H1 (cell line): ENCODE data around the gene TMOD4. TPM values are rescaled to one million over a fixed set of nuclear protein-coding genes. Genes with fewer than 3 reads are reported as not detected.

Source experiments
- CTCF ChIA-PET: fragments of 300-600 bp; sonication (Branson Sonifier 250); formaldehyde crosslinking; loops from one replicate; lab custom pipeline; 2021; ENCODE audit not compliant: partially characterized antibody; lab: Charles Lee
- POLR2A ChIA-PET: fragments of 300-600 bp; sonication (Branson Sonifier 250); formaldehyde crosslinking; loops from one replicate; lab custom pipeline; 2021; ENCODE audit warnings: inconsistent platforms; ENCODE audit not compliant: partially characterized antibody; lab: Charles Lee
- DNase-seq, 2 experiments: peaks; one replicate each; pipeline versions ENCODE4 v3.0.0 to v3.0.0-alpha.2; 2010 to 2022; ENCODE audit warnings: low spot score in 2 of 2, low read depth in 1 of 2, mixed read lengths in 1 of 2
- FAIRE-seq: peaks from 2 replicates; lab custom pipeline; 2011; peaks lifted over from hg19 to GRCh38; lab: Jason Lieb, UNC
- H2AFZ ChIP-seq: 2 replicates; pipeline ENCODE4 v1.8.1; 2012; ENCODE audit warnings: low read length, inconsistent platforms
- H2AK5ac ChIP-seq: 2 replicates; pipeline ENCODE4 v1.6.1; 2013; ENCODE audit warnings: low read depth, low read length
- H2BK120ac ChIP-seq: replicated peaks from 2 replicates; pipeline ENCODE3; 2013; ENCODE audit warnings: low read depth, low read length, inconsistent platforms
- H2BK12ac ChIP-seq: 2 replicates; pipeline ENCODE4 v1.6.1; 2013; ENCODE audit warnings: low read depth, low read length
- H2BK15ac ChIP-seq: 2 replicates; pipeline ENCODE4 v1.6.1; 2013; ENCODE audit warnings: low read length
- H2BK20ac ChIP-seq: 2 replicates; pipeline ENCODE4 v1.6.1; 2013; ENCODE audit warnings: low read length
- H2BK5ac ChIP-seq: 2 replicates; pipeline ENCODE4 v1.6.1; 2013; ENCODE audit warnings: low read depth, low read length
- H3K14ac ChIP-seq: 2 replicates; pipeline ENCODE4 v1.6.1; 2013; ENCODE audit warnings: inconsistent platforms; ENCODE audit not compliant: insufficient read length
- H3K18ac ChIP-seq: 2 replicates; pipeline ENCODE4 v1.6.1; 2013; ENCODE audit warnings: low read length; ENCODE audit errors: extremely low read depth
- H3K23ac ChIP-seq: 2 replicates; pipeline ENCODE4 v1.6.1; 2013; ENCODE audit warnings: inconsistent platforms; ENCODE audit not compliant: insufficient read length
- H3K23me2 ChIP-seq: 2 replicates; pipeline ENCODE4 v1.6.1; 2013; ENCODE audit warnings: low read depth, low read length
- H3K27ac ChIP-seq: 2 replicates; pipeline ENCODE4 v1.6.1; 2011; ENCODE audit warnings: low read depth, low read length, inconsistent platforms
- H3K27me3 ChIP-seq, 4 experiments: replicated peaks in 1 of 4; 1 replicate in 1 of 4; 2 replicates in 3 of 4; pipeline versions ENCODE4 v1.6.1 to v1.8.1; 2011 to 2013; ENCODE audit warnings: low read length in 3 of 4, mild to moderate bottlenecking in 3 of 4, inconsistent platforms in 2 of 4, mixed read lengths in 2 of 4, moderate library complexity in 1 of 4; ENCODE audit not compliant: control insufficient read depth in 3 of 4, insufficient read depth in 3 of 4; ENCODE audit errors: extremely low read depth in 1 of 4
- H3K36me3 ChIP-seq, 4 experiments: 2 replicates each; pipeline versions ENCODE4 v1.6.1 to v1.8.1; 2011 to 2013; ENCODE audit warnings: mild to moderate bottlenecking in 4 of 4, low read length in 3 of 4, moderate library complexity in 2 of 4, control low read depth in 1 of 4, inconsistent platforms in 1 of 4; ENCODE audit not compliant: insufficient read depth in 4 of 4, control insufficient read depth in 2 of 4
- H3K4ac ChIP-seq: replicated peaks from 2 replicates; pipeline ENCODE3; 2013; ENCODE audit warnings: low read length, low read depth, mixed read lengths, inconsistent platforms; ENCODE audit not compliant: insufficient read length
- H3K4me1 ChIP-seq, 4 experiments: replicated peaks in 1 of 4; 1 replicate in 1 of 4; 2 replicates in 3 of 4; pipeline versions ENCODE4 v1.6.1 to v1.8.1; 2011 to 2013; ENCODE audit warnings: low read length in 3 of 4, inconsistent platforms in 2 of 4, mixed read lengths in 1 of 4; ENCODE audit not compliant: insufficient read depth in 4 of 4, control insufficient read depth in 3 of 4
- H3K4me2 ChIP-seq, 2 experiments: 2 replicates each; pipeline versions ENCODE4 v1.6.1 to v1.8.1; 2011 to 2013; ENCODE audit warnings: low read depth in 2 of 2, low read length in 2 of 2, control low read depth in 1 of 2, inconsistent platforms in 1 of 2, mild to moderate bottlenecking in 1 of 2; ENCODE audit not compliant: insufficient read depth in 1 of 2
- H3K4me3 ChIP-seq, 4 experiments: fragments of 200-600, 300-600 bp in 1 of 4; sonication (generic), shearing (Covaris generic), sonication (Bioruptor Twin) in 1 of 4; 2 replicates each; pipeline versions ENCODE4 v1.5.1 to v1.8.1; 2011 to 2016; ENCODE audit warnings: low read length in 4 of 4, low read depth in 3 of 4, control low read depth in 2 of 4, inconsistent platforms in 2 of 4, mild to moderate bottlenecking in 2 of 4, mixed read lengths in 1 of 4, moderate library complexity in 1 of 4; ENCODE audit not compliant: insufficient read depth in 2 of 4; ENCODE audit errors: extremely low read depth in 1 of 4
- H3K56ac ChIP-seq: replicated peaks from 2 replicates; pipeline ENCODE3; 2013; ENCODE audit warnings: low read depth, mild to moderate bottlenecking, mixed read lengths, low read length, inconsistent platforms; ENCODE audit not compliant: insufficient read length
- H3K79me1 ChIP-seq: 2 replicates; pipeline ENCODE4 v1.6.1; 2013; ENCODE audit warnings: low read depth, low read length, control low read depth
- H3K79me2 ChIP-seq, 2 experiments: 2 replicates each; pipeline versions ENCODE4 v1.6.1 to v1.8.1; 2012 to 2013; ENCODE audit warnings: low read length in 2 of 2, mild to moderate bottlenecking in 2 of 2, inconsistent platforms in 1 of 2; ENCODE audit not compliant: insufficient read depth in 2 of 2, control insufficient read depth in 1 of 2
- H3K9ac ChIP-seq, 4 experiments: replicated peaks in 1 of 4; 1 replicate in 1 of 4; 2 replicates in 3 of 4; pipeline versions ENCODE4 v1.6.1 to v1.8.1; 2011 to 2013; ENCODE audit warnings: low read depth in 3 of 4, low read length in 3 of 4, control low read depth in 2 of 4, mild to moderate bottlenecking in 2 of 4, moderate library complexity in 2 of 4, inconsistent platforms in 1 of 4; ENCODE audit errors: extremely low read depth in 1 of 4
- H3K9me3 ChIP-seq, 2 experiments: 2 replicates each; pipeline versions ENCODE4 v1.6.1 to v1.8.1; 2012 to 2013; ENCODE audit warnings: mild to moderate bottlenecking in 2 of 2, moderate library complexity in 2 of 2, control low read depth in 1 of 2, inconsistent platforms in 1 of 2, low read depth in 1 of 2, low read length in 1 of 2, mixed read lengths in 1 of 2; ENCODE audit not compliant: insufficient read depth in 2 of 2
- H4K20me1 ChIP-seq, 2 experiments: replicated peaks in 1 of 2; 2 replicates each; pipeline versions ENCODE3 to v1.8.1; 2011 to 2013; ENCODE audit warnings: inconsistent platforms in 2 of 2, low read length in 2 of 2, mild to moderate bottlenecking in 1 of 2; ENCODE audit not compliant: insufficient read depth in 2 of 2, control insufficient read depth in 1 of 2
- H4K5ac ChIP-seq: 2 replicates; pipeline ENCODE4 v1.6.1; 2013; ENCODE audit warnings: low read length, low read depth, mixed read lengths, inconsistent platforms; ENCODE audit not compliant: insufficient read length
- H4K8ac ChIP-seq: 2 replicates; pipeline ENCODE4 v1.8.0; 2013; ENCODE audit warnings: mild to moderate bottlenecking, moderate library complexity, low read length, inconsistent platforms; ENCODE audit not compliant: insufficient read depth; ENCODE audit errors: extremely low read depth
- H4K91ac ChIP-seq: replicated peaks from 2 replicates; pipeline ENCODE3; 2013; ENCODE audit warnings: low read length, mixed read lengths, inconsistent platforms; ENCODE audit not compliant: insufficient read length
- E2F6 ChIP-seq: IDR thresholded peaks from 2 replicates; pipeline ENCODE4 v1.6.1; 2012; ENCODE audit warnings: inconsistent platforms
- FOSL1 ChIP-seq: IDR thresholded peaks from 2 replicates; pipeline ENCODE4 v1.6.1; 2011; ENCODE audit warnings: mild to moderate bottlenecking, low read depth, low read length, moderate library complexity; ENCODE audit not compliant: insufficient read depth
- HDAC2 ChIP-seq, 2 experiments: fragments of 300-600 bp in 1 of 2; sonication (generic) in 1 of 2; IDR thresholded peaks; 2 replicates each; pipeline ENCODE4 v1.6.1; 2011 to 2012; ENCODE audit warnings: low read depth in 2 of 2, low read length in 2 of 2, mild to moderate bottlenecking in 2 of 2, moderate library complexity in 2 of 2, borderline replicate concordance in 1 of 2, inconsistent platforms in 1 of 2
- MAFK ChIP-seq: IDR thresholded peaks from 2 replicates; pipeline ENCODE4 v1.6.1; 2012; ENCODE audit warnings: low read depth, mild to moderate bottlenecking, improper control_type of control experiment, low read length
- RBBP5 ChIP-seq: IDR thresholded peaks from 2 replicates; pipeline ENCODE4 v1.7.1; 2012; ENCODE audit warnings: low read depth, mild to moderate bottlenecking, inconsistent platforms, low read length, moderate library complexity, borderline replicate concordance
- RNF2 ChIP-seq: fragments of 200-900, 300-1000 bp; sonication (generic); IDR thresholded peaks from 2 replicates; pipeline ENCODE4 v1.7.1; 2016; ENCODE audit warnings: borderline replicate concordance, low read depth, mild to moderate bottlenecking, antibody characterized with exemption, low read length; ENCODE audit not compliant: poor library complexity, severe bottlenecking; ENCODE audit errors: missing control alignments
- SAP30 ChIP-seq: fragments of 300-600 bp; sonication (generic); IDR thresholded peaks from 2 replicates; pipeline ENCODE4 v1.7.1; 2012; ENCODE audit warnings: low read length, moderate library complexity, mild to moderate bottlenecking, inconsistent platforms; ENCODE audit not compliant: insufficient read depth, insufficient replicate concordance
- SP4 ChIP-seq: IDR thresholded peaks from 2 replicates; pipeline ENCODE4 v1.6.1; 2012; ENCODE audit warnings: low read length, inconsistent platforms
- SUZ12 ChIP-seq: fragments of 200-600 bp; sonication (generic); IDR thresholded peaks from 2 replicates; pipeline ENCODE4 v1.6.1; 2012; ENCODE audit warnings: mild to moderate bottlenecking, inconsistent platforms, low read length, moderate library complexity, mixed read lengths
- TEAD4 ChIP-seq: IDR thresholded peaks from 2 replicates; pipeline ENCODE4 v1.6.1; 2012; ENCODE audit warnings: low read depth, low read length, inconsistent platforms, mixed read lengths
- WGBS, 2 experiments: shearing (Covaris generic) in 1 of 2; methylation state at CpG; one replicate each; pipeline versions ENCODE4 v1.1.6 to v1.1.7; 2013 to 2015; ENCODE audit warnings: low lambda C conversion rate in 2 of 2, mixed read lengths in 2 of 2, inconsistent platforms in 1 of 2, low coverage in 1 of 2, missing lambda C conversion rate in 1 of 2; ENCODE audit not compliant: insufficient replicate concordance in 2 of 2, insufficient coverage in 1 of 2, insufficient read length in 1 of 2; ENCODE audit errors: extremely low coverage in 1 of 2, missing lambda C conversion rate in 1 of 2; 5-methylcytosine and 5-hydroxymethylcytosine counted together
- polyA plus RNA-seq, 7 experiments: library from polyadenylated mRNA; depleted of rRNA in 3 of 7; stranded (reverse) in 5 of 7; unstranded in 2 of 7; fragments of >200 nt in 5 of 7; fragments of 200-250 nt in 2 of 7; gene quantifications; 1 replicate in 5 of 7; 2 replicates in 1 of 7; 4 replicates in 1 of 7; pipeline versions ENCODE4 v1.2.1 to v1.2.3, GENCODE V29; 2011 to 2013; ENCODE audit warnings: missing spikeins in 2 of 7, mixed read lengths in 2 of 7
- total RNA-seq: library from RNA; stranded (reverse); fragmentation: NEBNext Ultra II Directional; extraction: Animal tissue kit (Norgen Biotek cat#: 25700); gene quantifications from 2 replicates; pipeline ENCODE4 v1.2.1, GENCODE V29; 2021

Gene TMOD4
- total and polyA plus RNA-seq, 2 of the 8 experiments (the other 6 are each of a cell fraction or from before 2014, with no cell fraction given): 0.42 TPM; not detected in 1

GRCh38 chr1:151134991-151135390 is 40.8 kb downstream of the TMOD4 start:
- Histone ChIP-seq H3K4me2 (no peak overlapping the region), H2AK5ac (no peak overlapping the region), H3K18ac (no peak overlapping the region), H4K5ac (no peak overlapping the region), H3K14ac (no peak overlapping the region), H3K56ac (no peak overlapping the region), H2BK20ac (no peak overlapping the region), H3K79me1 (no peaks in the 10 kb centered on the region), H3K36me3 (peaks cover 0 to 10% (median 2%) of the 10 kb centered on the region in 4 experiments; a peak in 3 of 8 replicates), H3K4me3 (no peak overlapping the region), H2BK15ac (no peak overlapping the region), H3K23ac (no peak overlapping the region), H2BK12ac (no peak overlapping the region), H3K4me1 (peaks cover 0 to 12% (median 8%) of the 10 kb centered on the region in 4 experiments; a peak in 5 of 7 replicates), H3K23me2 (peaks cover 15% of the 10 kb centered on the region), H3K27me3 (peaks cover 0 to 28% (median 20%) of the 10 kb centered on the region in 4 experiments; a peak in 5 of 7 replicates), H3K9me3 (no peaks in the 10 kb centered on the region), H2BK120ac (no peak overlapping the region), H3K27ac (no peak overlapping the region), H4K8ac (no peak overlapping the region), H3K4ac (no peak overlapping the region), H2BK5ac (no peak overlapping the region), H2AFZ (no peak overlapping the region), H3K79me2 (no peaks in the 10 kb centered on the region), H4K91ac (no peak overlapping the region), H3K9ac (no peak overlapping the region), H4K20me1 (peaks cover 3 to 4% of the 10 kb centered on the region in 2 experiments)
- CTCF ChIA-PET: interaction anchor here (0.9 to 7.9 kb wide), 13 partner anchors 7 to 110 kb away, joined by 3 to 94 read pairs (median 4); partner anchors contain the start of genes GABPB2, TMOD4 and TNFAIP8L2
- WGBS, 2 experiments: 94% methylated on average over 7 of the region's 7 CpGs; no CpG with 5 or more reads in 1 of the 2 experiments
- FAIRE-seq (no peak), DNase-seq (no peak)
- POLR2A ChIA-PET: interaction anchor here (1.3 to 9.8 kb wide), 3 partner anchors 9 to 35 kb away, joined by 3 to 124 read pairs (median 6); partner anchors contain the start of gene SEMA6C
- TF ChIP-seq TEAD4 (no peak), FOSL1 (no peak), SP4 (no peak), MAFK (no peak), RNF2 (no peak), E2F6 (no peak), HDAC2 (IDR thresholded peaks at IDR 0.05; ENCODE audit: borderline replicate concordance in 1 of 2, low read depth in 2 of 2, low read length in 2 of 2) (no peak), SAP30 (no peak), SUZ12 (no peak), RBBP5 (no peak)
